HEK293 (cell line): ENCODE measurements around the gene HS3ST6.

ENCODE experiments used
- CTCF ChIA-PET: fragments of 350-600 bp; formaldehyde crosslinking; extraction: SDS; loops from one replicate; lab custom pipeline; 2021; ENCODE audit warnings: antibody characterized with exemption; lab: Yijun Ruan, JAX
- POLR2A ChIA-PET: fragments of 300-600 bp; formaldehyde crosslinking; extraction: SDS; loops from one replicate; lab custom pipeline; 2020; ENCODE audit warnings: antibody characterized with exemption, inconsistent platforms; lab: Yijun Ruan, JAX
- H3K27ac ChIP-seq: fragments of 200-500 bp; sonication (Bioruptor generic); 2 replicates; pipeline ENCODE4 v1.5.1; 2014; ENCODE audit warnings: low read depth, low read length, control low read depth, inconsistent platforms; ENCODE audit errors: extremely low read depth
- H3K36me3 ChIP-seq, 2 experiments: fragments of 200-500 bp in 1 of 2; sonication (Bioruptor generic) in 1 of 2; 1 replicate in 1 of 2; 2 replicates in 1 of 2; pipeline ENCODE4 v1.5.1; 2014 to 2017; ENCODE audit warnings: inconsistent platforms in 2 of 2, low read length in 2 of 2; ENCODE audit not compliant: control insufficient read depth in 2 of 2, insufficient read depth in 1 of 2
- H3K4me1 ChIP-seq: fragments of 200-500 bp; sonication (Bioruptor generic); 2 replicates; pipeline ENCODE4 v1.5.1; 2014; ENCODE audit warnings: mild to moderate bottlenecking, low read length, inconsistent platforms; ENCODE audit not compliant: control insufficient read depth, insufficient read depth
- H3K4me3 ChIP-seq: 2 replicates; pipeline ENCODE4 v1.5.1; 2011; ENCODE audit warnings: low read depth, mild to moderate bottlenecking, control low read depth, low read length, moderate library complexity
- H3K9me3 ChIP-seq: fragments of 200-500 bp; sonication (Bioruptor generic); 2 replicates; pipeline ENCODE4 v1.5.1; 2014; ENCODE audit warnings: low read depth, low read length, inconsistent platforms; ENCODE audit not compliant: control insufficient read depth, insufficient read depth
- KLF10 ChIP-seq: fragments of 450-650 bp; IDR thresholded peaks from 2 replicates; pipeline ENCODE4 v1.5.1; 2018; ENCODE audit warnings: missing biosample characterization, mild to moderate bottlenecking, missing genetic modification characterization
- SCRT1 ChIP-seq: fragments of 450-650 bp; formaldehyde crosslinking; IDR thresholded peaks from 2 replicates; pipeline ENCODE4 v1.5.1; 2016; ENCODE audit warnings: missing biosample characterization, missing genetic modification characterization, borderline replicate concordance
- SCRT2 ChIP-seq: fragments of 450-650 bp; formaldehyde crosslinking; IDR thresholded peaks from 2 replicates; pipeline ENCODE4 v1.5.1; 2016; ENCODE audit warnings: missing biosample characterization, missing genetic modification characterization
- WT1 ChIP-seq: fragments of 450-650 bp; formaldehyde crosslinking; IDR thresholded peaks from 2 replicates; pipeline ENCODE4 v1.5.1; 2016; ENCODE audit warnings: missing biosample characterization, missing genetic modification characterization
- ZBTB48 ChIP-seq: fragments of 450-650 bp; formaldehyde crosslinking; IDR thresholded peaks from 2 replicates; pipeline ENCODE4 v1.5.1; 2016; ENCODE audit warnings: missing biosample characterization, missing genetic modification characterization
- ZBTB6 ChIP-seq: fragments of 450-650 bp; formaldehyde crosslinking; IDR thresholded peaks from 2 replicates; pipeline ENCODE4 v1.5.1; 2017; ENCODE audit warnings: missing biosample characterization, missing genetic modification characterization
- ZNF335 ChIP-seq: fragments of 450-650 bp; formaldehyde crosslinking; conservative IDR thresholded peaks from 2 replicates; pipeline ENCODE4 v1.5.1; 2016; ENCODE audit warnings: missing biosample characterization, missing genetic modification characterization
- ZNF629 ChIP-seq: fragments of 450-650 bp; formaldehyde crosslinking; IDR thresholded peaks from 2 replicates; pipeline ENCODE4 v1.5.1; 2017; ENCODE audit warnings: missing biosample characterization, missing genetic modification characterization
- ZNF664 ChIP-seq: fragments of 450-650 bp; formaldehyde crosslinking; IDR thresholded peaks from 2 replicates; pipeline ENCODE4 v1.5.1; 2016; ENCODE audit warnings: missing biosample characterization, missing genetic modification characterization
- ZNF677 ChIP-seq: fragments of 450-650 bp; IDR thresholded peaks from 2 replicates; pipeline ENCODE4 v1.5.0; 2018; ENCODE audit warnings: missing biosample characterization, mild to moderate bottlenecking, missing genetic modification characterization, moderate library complexity
- ZNF843 ChIP-seq: fragments of 450-650 bp; formaldehyde crosslinking; IDR thresholded peaks from 2 replicates; pipeline ENCODE4 v1.5.1; 2016; ENCODE audit warnings: missing biosample characterization, missing genetic modification characterization
- ZSCAN16 ChIP-seq: fragments of 450-650 bp; formaldehyde crosslinking; IDR thresholded peaks from 2 replicates; pipeline ENCODE4 v1.5.1; 2016; ENCODE audit warnings: missing biosample characterization, missing genetic modification characterization
- TF ChIP-seq, protein P1 (sequence below): fragments of 450-650 bp; formaldehyde crosslinking; IDR thresholded peaks from 2 replicates; pipeline ENCODE4 v1.5.1; 2016; ENCODE audit warnings: missing biosample characterization, missing genetic modification characterization
- TF ChIP-seq, protein P2 (sequence below): fragments of 450-650 bp; formaldehyde crosslinking; IDR thresholded peaks from 2 replicates; pipeline ENCODE4 v1.5.1; 2016; ENCODE audit warnings: missing biosample characterization, missing genetic modification characterization, low read depth
- TF ChIP-seq, protein P3 (sequence below): fragments of 450-650 bp; formaldehyde crosslinking; IDR thresholded peaks from 2 replicates; pipeline ENCODE4 v1.5.1; 2016; ENCODE audit warnings: missing biosample characterization, missing genetic modification characterization
- TF ChIP-seq, protein P4 (sequence below): fragments of 450-650 bp; formaldehyde crosslinking; IDR thresholded peaks from 2 replicates; pipeline ENCODE4 v1.5.1; 2016; ENCODE audit warnings: missing biosample characterization, missing genetic modification characterization, low read depth
- TF ChIP-seq, protein P5 (sequence below): fragments of 450-650 bp; formaldehyde crosslinking; IDR thresholded peaks from 2 replicates; pipeline ENCODE4 v1.5.1; 2017; ENCODE audit warnings: missing biosample characterization, missing genetic modification characterization

The HS3ST6 gene

DNA sequence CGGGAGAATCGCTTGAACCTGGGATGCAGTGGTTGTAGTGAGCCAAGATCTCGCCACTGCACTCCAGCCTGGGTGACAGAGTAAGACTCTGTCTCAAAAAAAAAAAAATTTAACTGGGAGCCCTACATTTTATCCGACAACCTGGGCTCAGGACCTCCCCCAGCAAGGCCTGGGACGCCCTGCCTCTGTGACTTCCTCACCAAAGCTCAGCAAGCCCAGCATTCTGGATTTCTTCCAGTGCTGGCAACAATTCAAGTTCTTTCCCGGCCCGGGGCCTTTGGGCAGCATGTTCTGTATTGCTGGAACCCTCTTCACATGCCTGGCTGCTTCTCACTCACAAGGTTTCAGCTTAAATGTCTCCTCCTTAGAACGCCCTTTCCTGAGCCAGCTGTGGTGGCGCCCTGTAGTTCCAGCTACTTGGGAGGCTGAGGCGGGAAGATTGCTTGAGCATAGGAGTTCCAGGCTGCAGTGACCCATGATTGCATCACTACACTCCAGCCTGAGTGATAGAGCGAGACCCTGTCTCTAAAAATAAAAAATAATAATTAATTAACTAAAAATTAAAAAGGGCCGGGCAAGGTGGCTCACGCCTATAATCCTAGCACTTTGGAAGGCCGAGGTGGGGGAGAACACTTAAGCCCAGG lies 30.4 kb downstream of the HS3ST6 start:
- Histone ChIP-seq H3K36me3 (no peaks in the 10 kb centered on the region), H3K27ac (no peak overlapping the region), H3K4me1 (no peaks in the 10 kb centered on the region), H3K9me3 (no peaks in the 10 kb centered on the region), H3K4me3 (no peak overlapping the region)
- POLR2A ChIA-PET = no interaction called here
- TF ChIP-seq, protein P1, sequence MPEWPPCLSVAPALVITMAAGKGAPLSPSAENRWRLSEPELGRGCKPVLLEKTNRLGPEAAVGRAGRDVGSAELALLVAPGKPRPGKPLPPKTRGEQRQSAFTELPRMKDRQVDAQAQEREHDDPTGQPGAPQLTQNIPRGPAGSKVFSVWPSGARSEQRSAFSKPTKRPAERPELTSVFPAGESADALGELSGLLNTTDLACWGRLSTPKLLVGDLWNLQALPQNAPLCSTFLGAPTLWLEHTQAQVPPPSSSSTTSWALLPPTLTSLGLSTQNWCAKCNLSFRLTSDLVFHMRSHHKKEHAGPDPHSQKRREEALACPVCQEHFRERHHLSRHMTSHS = no peak
- CTCF ChIA-PET = no interaction called here

GRCh38 chr16:1884889-1885288 lies 33.3 kb downstream of the HS3ST6 start:
- Histone ChIP-seq H3K27ac (no peak overlapping the region), H3K4me1 (no peaks in the 10 kb centered on the region), H3K36me3 (no peaks in the 10 kb centered on the region), H3K9me3 (no peaks in the 10 kb centered on the region), H3K4me3 (no peak overlapping the region)
- TF ChIP-seq SCRT1 (tag by site-specific recombination) (peak; percentile 62), ZBTB48 (tag by site-specific recombination) (peak; percentile 84), ZBTB6 (tag by site-specific recombination) (no peak), SCRT2 (tag by site-specific recombination) (peak; percentile 70)
- TF ChIP-seq, protein P2, sequence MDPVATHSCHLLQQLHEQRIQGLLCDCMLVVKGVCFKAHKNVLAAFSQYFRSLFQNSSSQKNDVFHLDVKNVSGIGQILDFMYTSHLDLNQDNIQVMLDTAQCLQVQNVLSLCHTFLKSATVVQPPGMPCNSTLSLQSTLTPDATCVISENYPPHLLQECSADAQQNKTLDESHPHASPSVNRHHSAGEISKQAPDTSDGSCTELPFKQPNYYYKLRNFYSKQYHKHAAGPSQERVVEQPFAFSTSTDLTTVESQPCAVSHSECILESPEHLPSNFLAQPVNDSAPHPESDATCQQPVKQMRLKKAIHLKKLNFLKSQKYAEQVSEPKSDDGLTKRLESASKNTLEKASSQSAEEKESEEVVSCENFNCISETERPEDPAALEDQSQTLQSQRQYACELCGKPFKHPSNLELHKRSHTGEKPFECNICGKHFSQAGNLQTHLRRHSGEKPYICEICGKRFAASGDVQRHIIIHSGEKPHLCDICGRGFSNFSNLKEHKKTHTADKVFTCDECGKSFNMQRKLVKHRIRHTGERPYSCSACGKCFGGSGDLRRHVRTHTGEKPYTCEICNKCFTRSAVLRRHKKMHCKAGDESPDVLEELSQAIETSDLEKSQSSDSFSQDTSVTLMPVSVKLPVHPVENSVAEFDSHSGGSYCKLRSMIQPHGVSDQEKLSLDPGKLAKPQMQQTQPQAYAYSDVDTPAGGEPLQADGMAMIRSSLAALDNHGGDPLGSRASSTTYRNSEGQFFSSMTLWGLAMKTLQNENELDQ (tag by site-specific recombination) = no peak
- ChIA-PET CTCF (interaction anchor here (0.6 to 2.7 kb wide), 6 partner anchors 10 to 494 kb away, joined by 3 to 14 read pairs (median 4); no protein-coding TSS in a partner anchor), POLR2A (interaction anchor here (0.6 kb wide), 1 partner anchor 16 kb away, joined by 5 read pairs; no protein-coding TSS in a partner anchor)

DNA sequence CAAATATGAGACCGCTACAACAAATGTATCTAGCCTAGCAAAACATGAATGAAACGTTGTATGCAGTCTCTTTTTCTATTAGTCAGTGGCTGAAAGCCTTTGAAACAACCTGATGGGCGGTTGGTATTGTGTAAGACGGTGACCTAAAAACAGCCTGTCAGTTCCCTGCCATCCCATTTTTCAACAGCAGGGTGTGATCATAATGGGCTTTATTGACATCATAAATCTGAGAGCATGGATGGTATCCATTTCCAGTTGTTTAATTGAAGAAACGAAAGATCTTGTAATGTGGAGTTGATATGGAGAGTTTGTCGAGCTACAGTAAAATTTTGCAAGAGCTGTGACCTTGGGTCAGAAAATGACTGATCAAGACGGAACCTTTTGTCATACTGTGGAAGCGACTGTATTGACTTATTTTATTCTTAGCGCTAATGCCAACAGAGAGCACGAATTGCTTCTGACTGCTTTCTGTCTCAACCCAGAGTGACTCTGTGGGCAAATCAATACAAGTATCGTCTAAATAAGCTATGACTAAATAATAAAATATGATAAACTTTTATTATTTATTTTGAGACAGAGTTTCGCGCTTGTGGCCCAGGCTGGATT lies 34.0 kb downstream of the HS3ST6 start:
- POLR2A ChIA-PET = interaction anchor here (0.6 kb wide), 1 partner anchor 17 kb away, joined by 5 read pairs; no protein-coding TSS in a partner anchor
- Histone ChIP-seq H3K4me3 (no peak overlapping the region), H3K9me3 (no peaks in the 10 kb centered on the region), H3K27ac (no peak overlapping the region), H3K36me3 (no peaks in the 10 kb centered on the region), H3K4me1 (no peaks in the 10 kb centered on the region)
- CTCF ChIA-PET = interaction anchor here (0.7 to 2.7 kb wide), 6 partner anchors 10 to 495 kb away, joined by 3 to 14 read pairs (median 4); no protein-coding TSS in a partner anchor
- no peak for TF ChIP-seq ZSCAN16
- TF ChIP-seq, protein P3, sequence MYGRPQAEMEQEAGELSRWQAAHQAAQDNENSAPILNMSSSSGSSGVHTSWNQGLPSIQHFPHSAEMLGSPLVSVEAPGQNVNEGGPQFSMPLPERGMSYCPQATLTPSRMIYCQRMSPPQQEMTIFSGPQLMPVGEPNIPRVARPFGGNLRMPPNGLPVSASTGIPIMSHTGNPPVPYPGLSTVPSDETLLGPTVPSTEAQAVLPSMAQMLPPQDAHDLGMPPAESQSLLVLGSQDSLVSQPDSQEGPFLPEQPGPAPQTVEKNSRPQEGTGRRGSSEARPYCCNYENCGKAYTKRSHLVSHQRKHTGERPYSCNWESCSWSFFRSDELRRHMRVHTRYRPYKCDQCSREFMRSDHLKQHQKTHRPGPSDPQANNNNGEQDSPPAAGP (tag by site-specific recombination) = no peak
- no peak for TF ChIP-seq ZNF843 (tag by site-specific recombination)
- no peak for TF ChIP-seq WT1 (tag by site-specific recombination)
- TF ChIP-seq KLF10 = no peak
- peak; percentile 70 for TF ChIP-seq ZNF629 (tag by site-specific recombination)
- TF ChIP-seq ZNF664 (tag by site-specific recombination) = no peak
- no peak for TF ChIP-seq ZNF335 (tag by site-specific recombination)
- TF ChIP-seq, protein P4, sequence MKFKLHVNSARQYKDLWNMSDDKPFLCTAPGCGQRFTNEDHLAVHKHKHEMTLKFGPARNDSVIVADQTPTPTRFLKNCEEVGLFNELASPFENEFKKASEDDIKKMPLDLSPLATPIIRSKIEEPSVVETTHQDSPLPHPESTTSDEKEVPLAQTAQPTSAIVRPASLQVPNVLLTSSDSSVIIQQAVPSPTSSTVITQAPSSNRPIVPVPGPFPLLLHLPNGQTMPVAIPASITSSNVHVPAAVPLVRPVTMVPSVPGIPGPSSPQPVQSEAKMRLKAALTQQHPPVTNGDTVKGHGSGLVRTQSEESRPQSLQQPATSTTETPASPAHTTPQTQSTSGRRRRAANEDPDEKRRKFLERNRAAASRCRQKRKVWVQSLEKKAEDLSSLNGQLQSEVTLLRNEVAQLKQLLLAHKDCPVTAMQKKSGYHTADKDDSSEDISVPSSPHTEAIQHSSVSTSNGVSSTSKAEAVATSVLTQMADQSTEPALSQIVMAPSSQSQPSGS (tag by site-specific recombination) = no peak
- TF ChIP-seq ZNF677 = no peak
- TF ChIP-seq, protein P5, sequence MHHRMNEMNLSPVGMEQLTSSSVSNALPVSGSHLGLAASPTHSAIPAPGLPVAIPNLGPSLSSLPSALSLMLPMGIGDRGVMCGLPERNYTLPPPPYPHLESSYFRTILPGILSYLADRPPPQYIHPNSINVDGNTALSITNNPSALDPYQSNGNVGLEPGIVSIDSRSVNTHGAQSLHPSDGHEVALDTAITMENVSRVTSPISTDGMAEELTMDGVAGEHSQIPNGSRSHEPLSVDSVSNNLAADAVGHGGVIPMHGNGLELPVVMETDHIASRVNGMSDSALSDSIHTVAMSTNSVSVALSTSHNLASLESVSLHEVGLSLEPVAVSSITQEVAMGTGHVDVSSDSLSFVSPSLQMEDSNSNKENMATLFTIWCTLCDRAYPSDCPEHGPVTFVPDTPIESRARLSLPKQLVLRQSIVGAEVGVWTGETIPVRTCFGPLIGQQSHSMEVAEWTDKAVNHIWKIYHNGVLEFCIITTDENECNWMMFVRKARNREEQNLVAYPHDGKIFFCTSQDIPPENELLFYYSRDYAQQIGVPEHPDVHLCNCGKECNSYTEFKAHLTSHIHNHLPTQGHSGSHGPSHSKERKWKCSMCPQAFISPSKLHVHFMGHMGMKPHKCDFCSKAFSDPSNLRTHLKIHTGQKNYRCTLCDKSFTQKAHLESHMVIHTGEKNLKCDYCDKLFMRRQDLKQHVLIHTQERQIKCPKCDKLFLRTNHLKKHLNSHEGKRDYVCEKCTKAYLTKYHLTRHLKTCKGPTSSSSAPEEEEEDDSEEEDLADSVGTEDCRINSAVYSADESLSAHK (tag by site-specific recombination) = 0 out of 2 replicates have a peak, but pooled peaks have one; percentile 44
